H9 (cell line): ENCODE measurements around the gene ILF3. TPM values are rescaled to one million over a fixed set of nuclear protein-coding genes. Genes with fewer than 3 reads are reported as not detected.

Experiments used
- DNase-seq: peaks from one replicate; pipeline ENCODE4 v3.0.0-alpha.2; 2017
- H2AFZ ChIP-seq: one replicate; pipeline ENCODE4 v1.6.1; 2013; ENCODE audit warnings: mild to moderate bottlenecking, low read length, control low read depth, moderate library complexity
- H2AK5ac ChIP-seq: 2 replicates; pipeline ENCODE4 v1.6.1; 2013; ENCODE audit warnings: low read length, control low read depth, mixed read lengths; ENCODE audit not compliant: insufficient read length
- H2BK120ac ChIP-seq: one replicate; pipeline ENCODE4 v1.6.1; 2013; ENCODE audit warnings: low read depth, mild to moderate bottlenecking, low read length, control low read depth, inconsistent platforms; ENCODE audit not compliant: poor library complexity, severe bottlenecking
- H2BK12ac ChIP-seq: 2 replicates; pipeline ENCODE4 v1.6.1; 2013; ENCODE audit warnings: low read length, control low read depth, mixed read lengths, low read depth; ENCODE audit not compliant: insufficient read length
- H2BK15ac ChIP-seq: 2 replicates; pipeline ENCODE4 v1.6.1; 2013; ENCODE audit warnings: low read depth, low read length, control low read depth
- H2BK20ac ChIP-seq: one replicate; pipeline ENCODE4 v1.6.1; 2013; ENCODE audit warnings: low read depth, mild to moderate bottlenecking, low read length, control low read depth, inconsistent platforms; ENCODE audit not compliant: poor library complexity, severe bottlenecking
- H2BK5ac ChIP-seq: 2 replicates; pipeline ENCODE4 v1.6.1; 2013; ENCODE audit warnings: low read length, control low read depth, mixed read lengths; ENCODE audit not compliant: insufficient read length
- H3K14ac ChIP-seq: 2 replicates; pipeline ENCODE4 v1.6.1; 2013; ENCODE audit warnings: low read length, control low read depth; ENCODE audit not compliant: insufficient read depth
- H3K18ac ChIP-seq: 2 replicates; pipeline ENCODE4 v1.6.1; 2013; ENCODE audit warnings: low read depth, mild to moderate bottlenecking, mixed read lengths, low read length, control low read depth; ENCODE audit not compliant: insufficient read length
- H3K23ac ChIP-seq: 2 replicates; pipeline ENCODE4 v1.6.1; 2013; ENCODE audit warnings: low read length, control low read depth, mixed read lengths, low read depth; ENCODE audit not compliant: insufficient read length
- H3K23me2 ChIP-seq: 2 replicates; pipeline ENCODE4 v1.6.1; 2013; ENCODE audit warnings: low read depth, mild to moderate bottlenecking, mixed read lengths, low read length, control low read depth; ENCODE audit not compliant: insufficient read length, poor library complexity, severe bottlenecking
- H3K27ac ChIP-seq: 2 replicates; pipeline ENCODE4 v1.5.1; 2013; ENCODE audit warnings: low read length, control low read depth, mixed read lengths, low read depth; ENCODE audit not compliant: insufficient read length
- H3K27me3 ChIP-seq: 2 replicates; pipeline ENCODE4 v1.6.1; 2013; ENCODE audit warnings: low read length, control low read depth, inconsistent platforms; ENCODE audit not compliant: insufficient read depth
- H3K4ac ChIP-seq: 2 replicates; pipeline ENCODE4 v1.6.1; 2013; ENCODE audit warnings: low read depth, mild to moderate bottlenecking, control low read depth, inconsistent platforms, low read length, moderate library complexity
- H3K4me1 ChIP-seq: 2 replicates; pipeline ENCODE4 v1.6.1; 2013; ENCODE audit warnings: low read length, control low read depth, inconsistent platforms; ENCODE audit not compliant: insufficient read depth
- H3K4me2 ChIP-seq: 2 replicates; pipeline ENCODE4 v1.6.1; 2013; ENCODE audit warnings: low read length, control low read depth, mixed read lengths; ENCODE audit not compliant: insufficient read length, insufficient read depth
- H3K56ac ChIP-seq: 2 replicates; pipeline ENCODE4 v1.6.1; 2013; ENCODE audit warnings: low read depth, mild to moderate bottlenecking, mixed read lengths, low read length, control low read depth; ENCODE audit not compliant: insufficient read length
- H3K79me1 ChIP-seq: 2 replicates; pipeline ENCODE4 v1.6.1; 2013; ENCODE audit warnings: low read depth, mild to moderate bottlenecking, moderate library complexity, low read length, control low read depth, inconsistent platforms; ENCODE audit not compliant: insufficient read depth, poor library complexity, severe bottlenecking
- H3K79me2 ChIP-seq: 2 replicates; pipeline ENCODE4 v1.6.1; 2013; ENCODE audit warnings: low read length, control low read depth, inconsistent platforms; ENCODE audit not compliant: insufficient read depth
- H3K9ac ChIP-seq: 2 replicates; pipeline ENCODE4 v1.6.1; 2013; ENCODE audit warnings: low read length, control low read depth, mixed read lengths; ENCODE audit not compliant: insufficient read length; ENCODE audit errors: extremely low read depth
- H3K9me3 ChIP-seq: one replicate; pipeline ENCODE4 v1.6.1; 2013; ENCODE audit warnings: low read depth, low read length, inconsistent platforms; ENCODE audit not compliant: control insufficient read depth
- H3T11ph ChIP-seq: one replicate; pipeline ENCODE4 v1.6.1; 2013; ENCODE audit warnings: mild to moderate bottlenecking, low read length, control low read depth, inconsistent platforms
- H4K20me1 ChIP-seq: one replicate; pipeline ENCODE4 v1.6.1; 2013; ENCODE audit not compliant: control insufficient read depth, insufficient read length, insufficient read depth
- H4K5ac ChIP-seq: 2 replicates; pipeline ENCODE4 v1.6.1; 2013; ENCODE audit warnings: low read depth, mild to moderate bottlenecking, mixed read lengths, low read length, control low read depth; ENCODE audit not compliant: insufficient read length
- H4K8ac ChIP-seq: replicated peaks from 2 replicates; pipeline ENCODE4 v1.6.1; 2013; ENCODE audit warnings: low read length, control low read depth, mixed read lengths, low read depth; ENCODE audit not compliant: insufficient read length
- H4K91ac ChIP-seq: 2 replicates; pipeline ENCODE4 v1.6.1; 2013; ENCODE audit warnings: low read depth, mild to moderate bottlenecking, moderate library complexity, mixed read lengths, low read length, control low read depth; ENCODE audit not compliant: insufficient read length
- H3K27ac Mint-ChIP-seq, 3 experiments: 2 replicates in 2 of 3; 3 replicates in 1 of 3; pipeline ENCODE4 v1.8.0; 2020 to 2021; ENCODE audit warnings: mixed read lengths in 3 of 3, mild to moderate bottlenecking in 1 of 3, moderate library complexity in 1 of 3
- H3K27me3 Mint-ChIP-seq: 2 replicates; pipeline ENCODE4 v1.8.0; 2021; ENCODE audit warnings: low read depth, mild to moderate bottlenecking, moderate library complexity, mixed read lengths
- H3K36me3 Mint-ChIP-seq, 3 experiments: 2 replicates in 2 of 3; 3 replicates in 1 of 3; pipeline ENCODE4 v1.8.0; 2020 to 2021; ENCODE audit warnings: low read depth in 3 of 3, mixed read lengths in 3 of 3; ENCODE audit not compliant: insufficient read depth in 1 of 3
- H3K4me1 Mint-ChIP-seq, 2 experiments: 2 replicates each; pipeline ENCODE4 v1.8.0; 2020; ENCODE audit warnings: mixed read lengths in 2 of 2
- H3K4me3 Mint-ChIP-seq, 2 experiments: 2 replicates in 1 of 2; 3 replicates in 1 of 2; pipeline ENCODE4 v1.8.0; 2020 to 2021; ENCODE audit warnings: mild to moderate bottlenecking in 2 of 2, mixed read lengths in 2 of 2, moderate library complexity in 1 of 2
- H3K9me3 Mint-ChIP-seq, 2 experiments: 2 replicates in 1 of 2; 3 replicates in 1 of 2; pipeline ENCODE4 v1.8.0; 2020; ENCODE audit warnings: mild to moderate bottlenecking in 2 of 2, mixed read lengths in 2 of 2, moderate library complexity in 1 of 2
- CTCF ChIP-seq: fragments of 200-600 bp; sonication (generic); conservative IDR thresholded peaks from 3 replicates; pipeline ENCODE4 v1.8.0; 2021; ENCODE audit warnings: antibody characterized with exemption, mild to moderate bottlenecking
- WGBS: extraction: QIAGEN DNeasy Blood & Tissue Kit; methylation state at CpG from one replicate; pipeline ENCODE4 v1.1.7; 2013; ENCODE audit warnings: missing lambda C conversion rate, low lambda C conversion rate, mixed read lengths; ENCODE audit not compliant: insufficient read length; ENCODE audit errors: extremely low coverage; 5-methylcytosine and 5-hydroxymethylcytosine counted together
- total RNA-seq: library from RNA; stranded (reverse); gene quantifications from 2 replicates; pipeline ENCODE4 v1.2.1, GENCODE V29; 2021

The ILF3 gene
- total RNA-seq, 1 experiment from 2014 or later, result 841 TPM

- H2BK12ac ChIP-seq, result no peak overlapping the region
- H3K9ac ChIP-seq, result no peak overlapping the region
- H3K27me3 Mint-ChIP-seq, result no peaks in the 10 kb centered on the region
- no peaks in the 10 kb centered on the region for H4K20me1 ChIP-seq
- no peak overlapping the region for H3T11ph ChIP-seq
- peaks cover 8 to 28% (median 16%) of the 10 kb centered on the region in 3 experiments; a peak in 6 of 7 replicates for H3K36me3 Mint-ChIP-seq
- H2BK5ac ChIP-seq, result no peak overlapping the region
- TF ChIP-seq CTCF, result no peak
- no peaks in the 10 kb centered on the region for H3K27me3 ChIP-seq
- no peak overlapping the region for H4K91ac ChIP-seq
- DNase-seq, result no peak
- no peak overlapping the region for H3K4me2 ChIP-seq
- no peak overlapping the region for H3K4ac ChIP-seq
- H3K9me3 Mint-ChIP-seq, result no peaks in the 10 kb centered on the region
- no peaks in the 10 kb centered on the region for H3K9me3 ChIP-seq
- no peak overlapping the region for H3K4me3 Mint-ChIP-seq
- no peaks in the 10 kb centered on the region for H3K79me2 ChIP-seq
- H4K5ac ChIP-seq, result no peak overlapping the region
- H3K79me1 ChIP-seq, result no peaks in the 10 kb centered on the region
- H3K4me1 Mint-ChIP-seq, result peaks cover 7 to 8% of the 10 kb centered on the region in 2 experiments
- H2BK15ac ChIP-seq, result no peak overlapping the region
- no peak overlapping the region for H2BK20ac ChIP-seq
- H3K56ac ChIP-seq, result no peak overlapping the region
- no peak overlapping the region for H2BK120ac ChIP-seq
- no peak overlapping the region for H4K8ac ChIP-seq
- H3K18ac ChIP-seq, result no peak overlapping the region
- no peak overlapping the region for H3K23ac ChIP-seq
- peaks cover 2% of the 10 kb centered on the region for H3K23me2 ChIP-seq
- no peak overlapping the region for H2AK5ac ChIP-seq
- no peak overlapping the region for H3K14ac ChIP-seq
- no peak overlapping the region for H3K27ac ChIP-seq
- no peaks in the 10 kb centered on the region; the same call in 1 of the 2 replicates for H3K4me1 ChIP-seq
- no CpG with 5 or more reads among the region's 12 CpGs for WGBS
- H2AFZ ChIP-seq, result no peak overlapping the region
- no peak overlapping the region; a peak in 1 of 7 replicates for H3K27ac Mint-ChIP-seq
These were observed 52.8 kb downstream of the ILF3 start for GRCh38 chr19:10706990-10707389.
